GM12874 (cell line): ENCODE results near the gene NOL4.

Experiments
- CTCF ChIP-seq: IDR thresholded peaks from 2 replicates; pipeline ENCODE4 v1.5.1; 2011; ENCODE audit warnings: low read depth, mild to moderate bottlenecking, control low read depth, low read length, moderate library complexity; ENCODE audit not compliant: insufficient read depth

The NOL4 gene

GRCh38 chr18:34224423-34225217, at the start of gene NOL4:
TSS of gene NOL4 (minus strand) at chr18:34224913. CDS start at chr18:34223253, 1,660 bp downstream.
- peak; percentile 54 for TF ChIP-seq CTCF

- no peak for TF ChIP-seq CTCF
Measured at GRCh38 chr18:34261865-34262780, 37.4 kb upstream of the NOL4 start.

- TF ChIP-seq CTCF = no peak
Measured at GRCh38 chr18:34258176-34258575, 33.5 kb upstream of the NOL4 start.

GRCh38 chr18:34251919-34252318, 27.2 kb upstream of the NOL4 start:
- no peak for TF ChIP-seq CTCF

- TF ChIP-seq CTCF = no peak
Measured at GRCh38 chr18:34248727-34249126, 24.0 kb upstream of the NOL4 start.

GRCh38 chr18:34242739-34243138, 18.0 kb upstream of the NOL4 start:
- no peak for TF ChIP-seq CTCF

GRCh38 chr18:34225218-34225553, 473 bp upstream of the NOL4 start:
- no peak for TF ChIP-seq CTCF
